Ishikawa (cell line): ENCODE data around the gene STX5.

ENCODE experiments used
- CREB1 ChIP-seq: IDR thresholded peaks from 2 replicates; pipeline ENCODE4 v1.6.1; 2012; ENCODE audit warnings: low read depth
- EGR1 ChIP-seq: IDR thresholded peaks from 2 replicates; pipeline ENCODE4 v1.6.1; 2012
- EP300 ChIP-seq: IDR thresholded peaks from 2 replicates; pipeline ENCODE4 v1.6.1; 2012; ENCODE audit warnings: borderline replicate concordance
- FOXM1 ChIP-seq: IDR thresholded peaks from 2 replicates; pipeline ENCODE4 v1.6.1; 2012; ENCODE audit warnings: low read depth, borderline replicate concordance
- NFIC ChIP-seq: IDR thresholded peaks from 2 replicates; pipeline ENCODE4 v1.6.1; 2012
- RAD21 ChIP-seq: IDR thresholded peaks from 2 replicates; pipeline ENCODE4 v1.6.1; 2012; ENCODE audit warnings: low read depth
- TAF1 ChIP-seq: IDR thresholded peaks from 2 replicates; pipeline ENCODE4 v1.6.1; 2012; ENCODE audit warnings: low read depth, mild to moderate bottlenecking
- TCF12 ChIP-seq: IDR thresholded peaks from 2 replicates; pipeline ENCODE4 v1.6.1; 2012; ENCODE audit warnings: low read depth
- YY1 ChIP-seq: IDR thresholded peaks from 2 replicates; pipeline ENCODE4 v1.6.1; 2012; ENCODE audit warnings: low read depth
- TF ChIP-seq, protein P1 (sequence below): IDR thresholded peaks from 2 replicates; pipeline ENCODE4 v1.6.1; 2012; ENCODE audit warnings: low read depth, mild to moderate bottlenecking

DNA sequence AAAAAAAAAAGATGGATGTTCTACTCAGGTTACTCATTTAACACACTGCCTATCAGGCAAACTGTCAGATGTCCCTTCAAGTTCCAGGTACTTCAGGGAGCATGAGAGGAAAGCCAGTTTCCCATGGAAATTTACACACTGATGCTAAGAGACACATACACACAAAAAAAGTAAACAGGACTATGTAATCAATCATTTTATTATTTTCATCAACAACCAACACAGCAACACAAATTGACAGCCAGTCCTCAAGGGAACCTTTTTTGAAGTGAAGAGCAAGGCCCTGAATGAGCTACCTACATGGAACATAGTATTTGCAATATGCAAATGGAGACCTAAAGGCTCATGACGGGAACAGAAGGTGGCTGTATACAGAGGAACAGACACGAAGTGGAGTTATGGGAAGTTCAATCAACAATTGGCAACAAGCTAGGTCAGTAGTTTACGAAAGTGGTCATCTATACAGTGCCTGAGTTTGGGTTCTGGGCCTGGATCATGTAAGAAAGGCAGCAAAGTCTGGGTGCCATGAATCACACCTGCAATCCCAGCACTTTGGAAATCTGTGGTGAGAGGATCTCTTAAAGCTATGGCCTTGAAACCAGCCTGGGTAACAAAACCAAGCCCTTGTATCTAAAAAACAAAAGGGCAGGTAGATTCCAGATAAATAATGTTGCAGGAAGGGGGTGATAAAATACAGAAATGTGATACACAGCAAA lies 20.1 kb upstream of the STX5 start:
- TF ChIP-seq YY1: no peak
- no peak for TF ChIP-seq EP300
- no peak for TF ChIP-seq FOXM1
- no peak for TF ChIP-seq NFIC
- TF ChIP-seq RAD21: no peak
- TF ChIP-seq, protein P1, sequence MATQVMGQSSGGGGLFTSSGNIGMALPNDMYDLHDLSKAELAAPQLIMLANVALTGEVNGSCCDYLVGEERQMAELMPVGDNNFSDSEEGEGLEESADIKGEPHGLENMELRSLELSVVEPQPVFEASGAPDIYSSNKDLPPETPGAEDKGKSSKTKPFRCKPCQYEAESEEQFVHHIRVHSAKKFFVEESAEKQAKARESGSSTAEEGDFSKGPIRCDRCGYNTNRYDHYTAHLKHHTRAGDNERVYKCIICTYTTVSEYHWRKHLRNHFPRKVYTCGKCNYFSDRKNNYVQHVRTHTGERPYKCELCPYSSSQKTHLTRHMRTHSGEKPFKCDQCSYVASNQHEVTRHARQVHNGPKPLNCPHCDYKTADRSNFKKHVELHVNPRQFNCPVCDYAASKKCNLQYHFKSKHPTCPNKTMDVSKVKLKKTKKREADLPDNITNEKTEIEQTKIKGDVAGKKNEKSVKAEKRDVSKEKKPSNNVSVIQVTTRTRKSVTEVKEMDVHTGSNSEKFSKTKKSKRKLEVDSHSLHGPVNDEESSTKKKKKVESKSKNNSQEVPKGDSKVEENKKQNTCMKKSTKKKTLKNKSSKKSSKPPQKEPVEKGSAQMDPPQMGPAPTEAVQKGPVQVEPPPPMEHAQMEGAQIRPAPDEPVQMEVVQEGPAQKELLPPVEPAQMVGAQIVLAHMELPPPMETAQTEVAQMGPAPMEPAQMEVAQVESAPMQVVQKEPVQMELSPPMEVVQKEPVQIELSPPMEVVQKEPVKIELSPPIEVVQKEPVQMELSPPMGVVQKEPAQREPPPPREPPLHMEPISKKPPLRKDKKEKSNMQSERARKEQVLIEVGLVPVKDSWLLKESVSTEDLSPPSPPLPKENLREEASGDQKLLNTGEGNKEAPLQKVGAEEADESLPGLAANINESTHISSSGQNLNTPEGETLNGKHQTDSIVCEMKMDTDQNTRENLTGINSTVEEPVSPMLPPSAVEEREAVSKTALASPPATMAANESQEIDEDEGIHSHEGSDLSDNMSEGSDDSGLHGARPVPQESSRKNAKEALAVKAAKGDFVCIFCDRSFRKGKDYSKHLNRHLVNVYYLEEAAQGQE: no peak
- no peak for TF ChIP-seq TCF12
- TF ChIP-seq CREB1: no peak
- TF ChIP-seq TAF1: no peak
- TF ChIP-seq EGR1: no peak
